OCI-LY3 (cell line): ENCODE data around the gene EEF1B2.

Experiments used
- EZH2phosphoT487 ChIP-seq: fragments of 200-600 bp; shearing (Covaris generic); IDR thresholded peaks from 2 replicates; pipeline ENCODE4 v1.6.1; 2018; ENCODE audit warnings: antibody characterized with exemption, mixed run types, low read depth
- TF ChIP-seq, protein P1 (sequence below): fragments of 200-600, 300-600 bp; sonication (generic); IDR thresholded peaks from 2 replicates; pipeline ENCODE4 v1.5.1; 2014; ENCODE audit warnings: antibody characterized with exemption, low read length, low read depth

DNA sequence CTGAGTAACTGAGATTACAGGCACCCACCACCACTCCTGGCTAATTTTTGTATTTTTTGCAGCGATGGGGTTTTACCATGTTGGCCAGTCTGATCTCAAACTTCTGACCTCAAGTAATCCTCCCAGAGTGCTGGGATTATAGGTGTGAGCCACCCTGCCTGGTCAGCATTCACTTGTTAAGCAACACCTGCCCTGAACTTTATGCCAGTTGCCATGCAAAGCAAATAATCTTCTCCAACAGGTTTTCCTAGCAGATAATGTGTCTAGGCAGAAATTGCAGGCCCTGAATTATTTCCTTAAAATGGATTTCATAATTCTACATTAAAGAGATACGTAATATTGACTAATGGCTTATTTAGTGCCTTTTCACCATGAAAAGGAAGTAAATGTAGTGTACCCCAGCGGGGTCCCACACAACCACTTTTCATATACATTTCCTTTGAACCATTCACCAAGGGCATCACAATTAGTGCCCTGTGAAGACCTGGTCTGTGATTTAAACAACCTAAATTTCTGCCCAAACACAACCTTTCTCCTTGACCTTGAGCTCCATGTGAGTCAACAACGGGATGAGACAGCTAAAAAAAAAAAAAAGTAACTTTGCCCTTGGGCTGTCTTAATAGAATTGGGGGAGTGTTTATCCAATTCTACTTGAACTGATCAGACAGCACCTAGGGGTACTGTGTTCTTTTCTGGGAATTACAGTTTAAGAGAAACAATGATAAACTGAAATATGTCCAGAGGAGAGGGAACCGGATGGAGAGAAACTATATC lies 41.6 kb downstream of the EEF1B2 start:
- TF ChIP-seq, protein P1, sequence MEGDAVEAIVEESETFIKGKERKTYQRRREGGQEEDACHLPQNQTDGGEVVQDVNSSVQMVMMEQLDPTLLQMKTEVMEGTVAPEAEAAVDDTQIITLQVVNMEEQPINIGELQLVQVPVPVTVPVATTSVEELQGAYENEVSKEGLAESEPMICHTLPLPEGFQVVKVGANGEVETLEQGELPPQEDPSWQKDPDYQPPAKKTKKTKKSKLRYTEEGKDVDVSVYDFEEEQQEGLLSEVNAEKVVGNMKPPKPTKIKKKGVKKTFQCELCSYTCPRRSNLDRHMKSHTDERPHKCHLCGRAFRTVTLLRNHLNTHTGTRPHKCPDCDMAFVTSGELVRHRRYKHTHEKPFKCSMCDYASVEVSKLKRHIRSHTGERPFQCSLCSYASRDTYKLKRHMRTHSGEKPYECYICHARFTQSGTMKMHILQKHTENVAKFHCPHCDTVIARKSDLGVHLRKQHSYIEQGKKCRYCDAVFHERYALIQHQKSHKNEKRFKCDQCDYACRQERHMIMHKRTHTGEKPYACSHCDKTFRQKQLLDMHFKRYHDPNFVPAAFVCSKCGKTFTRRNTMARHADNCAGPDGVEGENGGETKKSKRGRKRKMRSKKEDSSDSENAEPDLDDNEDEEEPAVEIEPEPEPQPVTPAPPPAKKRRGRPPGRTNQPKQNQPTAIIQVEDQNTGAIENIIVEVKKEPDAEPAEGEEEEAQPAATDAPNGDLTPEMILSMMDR, result no peak
- no peak for TF ChIP-seq EZH2phosphoT487
